Activated CD8-positive, alpha-beta memory T cell treated with anti-CD3 and anti-CD28 coated beads, Interleukin-2, amount 50 U/mL, for 1 hour (primary cell): Measurements from ENCODE around the gene TMEM126A.
"Not testable (repeated sequence)": the region's sequence is repeated elsewhere in the genome, so short reads cannot be mapped to it uniquely, and the experiment has no call there.

ENCODE experiments used
- DNase-seq: peaks from one replicate; pipeline ENCODE4 v3.0.0-alpha.2; 2020; ENCODE audit errors: extremely low read depth

TMEM126A gene

GRCh38 chr11:85658180-85658579 lies 10.4 kb downstream of the TMEM126A start:
- no peak for DNase-seq

DNA sequence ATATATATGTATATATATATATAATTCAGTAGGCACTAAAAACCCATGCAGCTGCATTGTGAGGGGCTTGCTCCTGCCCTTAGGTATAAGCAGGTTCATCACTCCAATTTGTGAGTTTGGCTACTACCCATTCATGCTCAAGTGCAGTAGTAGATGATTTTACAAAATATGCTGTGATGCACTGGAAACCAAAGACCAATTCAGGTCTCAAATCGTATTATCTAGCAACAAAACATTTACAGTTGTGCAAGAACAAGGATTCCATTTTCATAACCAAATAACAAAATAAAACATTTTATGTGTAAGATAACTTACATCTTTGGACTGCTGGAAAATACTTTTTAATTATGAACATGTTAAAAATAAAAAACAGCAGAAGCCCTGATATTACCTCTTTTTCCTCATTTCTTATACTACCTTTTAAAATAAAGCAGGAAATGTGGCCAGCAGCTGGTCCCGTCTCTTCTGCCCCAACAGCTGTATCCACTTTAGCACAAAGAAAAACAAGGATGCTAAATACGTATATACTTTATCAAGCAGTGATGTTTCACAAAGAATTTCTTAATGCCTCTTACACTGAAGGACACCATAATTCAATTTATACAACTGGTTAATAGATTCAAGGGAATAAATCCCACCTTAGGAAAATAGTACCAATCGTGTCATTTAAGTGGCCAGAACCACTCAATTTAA lies 14.4 kb downstream of the TMEM126A start:
- DNase-seq, result no peak

- DNase-seq, result no peak
Observed at GRCh38 chr11:85663080-85663752, 15.4 kb downstream of the TMEM126A start.

DNA sequence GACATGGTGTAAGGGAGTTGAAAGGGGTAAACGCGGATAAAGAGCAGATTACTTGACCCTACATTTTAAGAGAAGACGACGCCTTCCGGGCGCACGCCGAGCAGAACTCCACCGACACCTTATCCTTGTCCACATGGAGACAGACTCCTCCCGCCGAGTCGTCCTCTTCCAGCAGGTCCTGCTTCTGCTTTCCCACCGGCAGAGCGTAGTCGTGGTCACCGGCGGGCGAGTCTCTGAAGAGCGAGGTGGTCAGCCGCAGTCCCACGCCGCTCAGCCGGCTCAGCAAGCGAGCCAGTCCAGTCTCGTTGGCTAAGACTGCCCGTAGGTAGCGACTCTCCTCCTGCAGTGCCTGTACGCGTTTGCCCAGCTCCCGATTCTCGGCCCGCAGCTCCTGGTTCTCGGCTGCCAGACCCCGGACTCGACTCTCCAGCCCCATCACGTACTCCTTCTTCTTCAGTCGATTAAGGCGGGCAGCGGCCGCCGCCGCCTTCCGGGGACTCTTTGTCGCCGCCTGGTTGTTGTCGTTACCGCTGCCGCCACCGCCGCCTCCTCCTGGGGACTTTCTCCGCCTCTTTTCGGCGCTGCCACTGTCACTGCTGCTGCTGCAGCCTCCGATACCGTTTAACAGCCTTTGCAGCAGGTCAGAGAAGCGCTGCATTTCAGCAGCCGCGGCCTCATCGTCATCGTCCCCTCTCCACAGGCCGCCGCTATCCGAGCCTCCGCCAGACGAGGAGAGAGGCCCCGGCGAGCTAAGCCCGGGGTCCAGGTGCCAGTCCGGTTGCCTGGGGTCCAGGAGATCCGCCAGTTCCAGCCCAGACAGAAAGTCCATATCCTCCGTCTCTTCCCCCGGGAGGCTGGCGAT lies 16.2 kb downstream of the TMEM126A start:
- peak; percentile 75 for DNase-seq

GRCh38 chr11:85664615-85665481 lies 17.1 kb downstream of the TMEM126A start, which contains the start of gene CREBZF:
CREBZF (minus strand) TSS chr11:85665129; CDS start chr11:85664875, 254 bp downstream.
- DNase-seq, result peak; percentile 79

DNA sequence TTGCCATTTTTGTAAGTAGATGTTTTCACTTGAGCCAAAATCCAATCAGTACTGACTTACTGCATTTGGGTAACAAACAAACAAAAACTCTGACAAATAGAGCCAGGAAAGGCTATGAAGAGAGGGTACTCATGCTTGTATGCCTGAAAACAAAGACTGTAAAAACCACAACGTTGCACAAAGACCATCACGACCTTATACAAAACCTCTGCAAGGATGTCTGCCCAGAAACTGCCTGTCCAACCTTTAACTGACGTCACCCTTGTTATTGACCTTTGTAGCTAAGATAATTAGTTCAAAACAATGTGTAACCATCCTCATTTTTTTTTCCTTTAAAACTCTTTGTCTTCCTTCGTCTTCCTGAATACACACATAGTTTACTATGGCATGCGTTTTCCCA lies 18.0 kb downstream of the TMEM126A start:
- no peak for DNase-seq

DNA sequence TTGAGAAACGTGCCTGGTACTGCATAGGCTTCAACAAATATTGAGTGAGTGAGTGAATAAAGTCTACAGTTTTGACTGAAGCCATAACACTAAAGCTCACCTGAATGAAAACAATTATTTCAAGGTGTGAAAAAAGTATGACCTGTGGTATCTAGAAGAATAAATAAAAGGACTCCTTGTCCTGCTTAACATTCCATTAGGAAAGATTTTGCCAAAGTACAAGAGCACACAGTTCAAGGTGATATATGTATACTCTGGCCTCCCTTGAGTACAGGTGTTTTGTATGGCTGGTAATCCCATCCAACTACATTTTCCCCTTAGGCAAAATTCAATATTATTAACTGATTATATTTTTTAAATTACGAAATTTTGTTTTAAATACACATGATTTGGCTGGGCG lies 18.9 kb downstream of the TMEM126A start:
- DNase-seq, result no peak

DNA sequence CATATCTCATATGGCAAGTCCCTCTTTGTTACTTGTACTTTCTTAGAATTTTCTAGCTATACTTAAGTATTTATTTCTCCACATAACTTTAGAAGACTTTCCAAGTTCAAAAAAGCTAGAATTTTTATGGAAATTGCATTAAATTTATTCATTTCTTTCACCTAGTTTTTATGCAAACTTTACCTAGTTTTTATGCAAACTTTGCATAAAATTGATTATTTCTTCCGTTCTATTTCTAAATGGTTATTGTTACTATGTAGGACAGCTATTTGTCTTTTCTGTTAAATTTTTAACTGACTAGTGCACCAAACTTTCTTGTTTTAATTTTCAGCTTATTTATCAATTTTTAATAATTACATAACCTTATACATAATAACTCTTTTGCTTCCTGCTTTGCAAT lies 20.4 kb downstream of the TMEM126A start:
- DNase-seq, result no peak

DNA sequence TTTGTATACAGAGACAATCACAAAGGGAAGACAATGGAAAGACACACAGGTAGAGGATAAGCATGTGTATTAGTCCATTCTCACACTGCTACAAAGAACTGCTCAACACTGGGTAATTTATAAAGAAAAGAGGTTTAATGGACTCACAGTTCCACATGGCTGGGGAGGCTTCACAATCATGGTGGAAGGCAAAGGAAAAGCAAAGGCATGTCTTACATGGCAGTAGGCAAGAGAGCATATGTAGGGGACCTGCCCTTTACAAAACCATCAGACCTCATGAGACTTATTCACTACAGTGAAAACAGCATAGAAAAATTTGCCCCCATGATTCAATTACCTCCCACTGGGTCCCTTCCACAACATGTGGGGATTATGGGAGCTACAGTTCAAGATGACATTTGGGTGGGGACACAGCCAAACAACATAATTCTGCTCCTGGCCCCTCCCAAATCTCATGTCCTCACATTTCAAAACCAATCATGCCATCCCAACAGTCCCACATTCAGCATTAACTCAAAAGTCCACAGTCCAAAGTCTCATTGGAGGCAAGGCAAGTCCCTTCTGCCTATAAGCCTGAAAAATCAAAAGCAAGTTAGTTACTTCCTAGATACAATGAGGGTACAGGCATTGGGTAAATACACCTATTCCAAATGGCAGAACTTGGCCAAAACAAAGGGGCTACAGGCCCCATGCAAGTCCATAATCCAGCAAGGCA lies 23.3 kb downstream of the TMEM126A start:
- not testable (repeated sequence) for DNase-seq

DNA sequence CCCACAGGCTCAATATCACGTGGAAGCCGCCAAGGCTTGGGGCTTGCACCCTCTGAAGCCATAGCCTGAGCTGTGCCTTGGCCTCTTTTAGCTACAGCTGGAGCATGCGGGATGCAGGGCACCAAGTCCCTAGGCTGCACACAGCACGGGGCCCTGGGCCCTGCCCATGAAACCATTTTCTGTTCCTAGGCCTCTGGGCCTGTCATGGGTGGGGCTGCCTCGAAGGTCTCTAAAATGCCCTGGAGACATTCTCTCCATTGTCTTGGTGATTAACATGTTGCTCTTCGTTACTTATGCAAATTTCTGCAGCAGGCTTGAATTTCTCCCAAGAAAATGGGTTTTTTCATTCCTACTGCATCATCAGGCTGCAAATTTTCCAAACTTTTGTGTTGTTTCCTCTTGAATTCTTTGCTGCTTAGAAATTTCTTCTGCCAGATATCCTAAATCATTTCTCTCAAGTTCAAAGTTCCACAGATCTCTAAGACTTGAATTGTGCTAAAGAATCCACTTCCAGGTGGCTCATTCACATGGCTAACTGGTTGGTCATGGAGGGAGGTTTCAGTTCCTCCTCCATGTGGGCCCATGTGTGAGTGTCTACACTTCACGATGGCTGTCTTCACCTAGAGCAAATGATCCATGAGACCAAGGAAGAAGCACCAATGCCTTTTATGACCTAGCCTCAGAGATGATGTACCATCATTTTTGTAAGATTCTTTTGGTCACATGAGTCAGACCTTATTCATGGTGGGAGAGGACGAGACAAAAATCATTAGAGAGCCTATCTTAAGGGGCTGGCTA lies 24.5 kb downstream of the TMEM126A start:
- no peak for DNase-seq

DNA sequence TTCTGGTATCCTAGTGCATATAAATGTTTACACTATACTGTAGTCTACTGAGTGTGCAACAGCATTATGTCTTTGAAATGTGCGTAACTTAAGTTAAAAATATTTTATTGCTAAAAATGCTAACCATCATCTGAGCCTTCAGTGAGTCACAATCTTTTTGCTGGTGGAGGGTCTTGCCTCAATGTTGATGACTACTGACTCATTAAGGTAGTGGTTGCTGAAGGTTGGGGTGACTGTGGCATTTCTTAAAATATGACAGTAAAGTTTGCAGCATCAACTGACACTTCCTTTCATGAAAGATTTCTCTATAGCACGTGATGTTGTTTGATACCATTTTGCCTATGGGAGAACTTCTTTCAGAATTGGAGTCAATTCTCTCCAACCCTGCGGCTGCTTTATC lies 25.6 kb downstream of the TMEM126A start:
- no peak for DNase-seq

GRCh38 chr11:85679576-85679975 lies 31.8 kb downstream of the TMEM126A start:
- no peak for DNase-seq

- no peak for DNase-seq
Observed at GRCh38 chr11:85680897-85681296, 33.1 kb downstream of the TMEM126A start.

DNA sequence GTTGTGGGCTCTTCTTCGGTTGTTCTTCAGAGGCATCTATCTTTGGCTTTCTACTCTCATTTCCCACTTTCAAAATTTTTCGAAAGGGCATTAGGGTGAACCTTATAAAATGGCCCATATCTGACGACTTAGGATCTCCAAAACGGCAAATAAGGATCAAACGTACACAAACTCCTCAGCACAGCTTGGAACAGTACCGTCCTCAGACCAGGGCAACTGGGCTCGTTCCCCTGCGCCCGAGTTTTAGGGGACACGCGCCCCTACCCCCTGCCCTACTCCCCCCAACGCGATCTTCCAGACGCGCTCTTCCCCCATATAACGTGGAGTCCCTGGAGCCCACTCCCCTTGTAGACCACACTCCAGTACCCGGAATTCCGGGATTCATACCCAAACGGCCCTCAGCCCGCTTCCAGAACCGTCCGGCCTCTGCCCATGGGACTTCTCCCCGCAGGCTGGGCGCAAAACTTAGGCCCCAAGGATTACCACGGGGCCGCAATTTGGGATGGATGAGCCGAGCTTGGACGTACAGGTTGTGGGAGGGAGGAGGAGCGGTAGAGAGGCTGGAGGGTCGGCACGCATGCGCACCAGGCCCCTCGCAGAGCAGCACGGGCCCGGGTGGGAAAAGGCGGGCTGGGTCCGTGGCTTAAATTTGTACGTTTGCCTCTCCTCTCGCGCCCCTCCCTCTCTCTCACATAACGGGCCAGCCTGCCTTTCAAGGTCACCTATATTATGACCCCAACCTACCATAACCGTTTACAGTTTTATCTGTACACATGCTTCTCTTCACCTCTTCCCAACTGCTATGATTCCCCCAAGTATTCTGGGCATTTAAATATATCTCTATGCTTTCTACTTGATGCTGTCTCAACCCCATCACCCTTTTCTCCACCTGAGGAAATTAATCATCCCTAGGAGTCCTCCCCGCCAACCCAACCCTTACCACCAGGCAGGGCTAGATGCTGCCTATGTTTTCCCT lies 34.9 kb downstream of the TMEM126A start:
- no peak for DNase-seq

- DNase-seq, result no peak
Observed at GRCh38 chr11:85685125-85685819, 37.5 kb downstream of the TMEM126A start.

DNA sequence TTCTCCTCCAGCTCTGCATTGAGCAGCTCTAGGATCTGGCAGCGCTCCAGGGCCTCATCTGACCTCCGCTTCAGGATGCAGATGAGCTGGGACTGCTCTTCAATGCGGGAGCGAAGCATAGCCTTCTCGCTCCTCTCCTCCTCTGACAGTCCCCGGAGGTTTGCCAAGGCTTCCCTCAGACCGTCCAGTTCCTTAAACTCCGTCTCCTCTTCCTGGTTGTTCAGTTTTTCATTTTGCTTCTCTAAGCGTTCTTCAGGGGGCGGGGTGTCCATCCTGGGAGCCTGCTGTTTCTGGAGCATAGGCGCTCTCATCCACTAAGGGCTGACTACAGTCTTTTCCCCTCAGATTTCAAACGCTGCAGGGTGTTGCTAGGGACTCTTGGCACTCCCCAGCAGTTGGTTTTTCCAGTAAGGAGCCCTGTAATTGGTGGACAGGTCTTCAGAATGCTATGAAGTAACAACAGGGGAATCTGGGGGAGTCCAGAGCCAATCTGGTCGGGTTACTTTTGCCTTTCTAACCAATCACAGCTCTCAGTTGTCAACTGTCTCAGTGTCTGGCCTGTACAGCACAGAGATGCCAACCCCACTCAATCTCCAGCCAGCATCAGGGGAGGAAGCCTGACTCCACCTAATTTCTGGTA lies 38.2 kb downstream of the TMEM126A start, which contains the start of gene CCDC89:
CCDC89 (minus strand) TSS at position 376 of the 640 bp plus-strand sequence; CDS start at position 311, 65 bp downstream.
- DNase-seq, result no peak

- DNase-seq, result no peak
Observed at GRCh38 chr11:85694385-85694980, 46.7 kb downstream of the TMEM126A start.
